Panc1 (cell line): ENCODE measurements around the gene SLIT3. TPM values are rescaled to one million over a fixed set of nuclear protein-coding genes. Genes with fewer than 3 reads are reported as not detected.

Experiments
- ATAC-seq: fragments of 200-7000 bp; cut with Tn5 transposase; 2 replicates; pipeline ENCODE4 v1.9.1; 2020; ENCODE audit warnings: mild to moderate bottlenecking, moderate library complexity
- BruUV-seq: library from RNA; stranded (reverse); fragments of 400-500 nt; replicated peaks from 2 replicates; lab custom pipeline; 2021; lab: Mats Ljungman, UMichigan
- CTCF ChIA-PET: fragments of 300-600 bp; sonication (Branson Sonifier 250); formaldehyde crosslinking; loops from one replicate; lab custom pipeline; 2022; ENCODE audit warnings: antibody characterized with exemption; lab: Charles Lee
- POLR2A ChIA-PET: fragments of 300-600 bp; sonication (Branson Sonifier 250); formaldehyde crosslinking; loops from one replicate; lab custom pipeline; 2022; ENCODE audit warnings: antibody characterized with exemption; lab: Charles Lee
- DNase-seq: peaks from one replicate; pipeline ENCODE4 v3.0.0-alpha.2; 2010; ENCODE audit warnings: low read depth, low spot score
- H3K27ac ChIP-seq: 2 replicates; pipeline ENCODE4 v1.5.1; 2011; ENCODE audit warnings: mild to moderate bottlenecking, low read length, inconsistent platforms
- H3K27me3 ChIP-seq: fragments of 200-500 bp; sonication (Bioruptor generic); 2 replicates; pipeline ENCODE4 v1.6.0; 2014; ENCODE audit warnings: low read length, inconsistent platforms; ENCODE audit not compliant: control insufficient read depth, insufficient read depth
- H3K36me3 ChIP-seq: fragments of 200-500 bp; sonication (Bioruptor generic); 2 replicates; pipeline ENCODE4 v1.5.1; 2014; ENCODE audit warnings: inconsistent platforms, mild to moderate bottlenecking, low read length, moderate library complexity; ENCODE audit not compliant: control insufficient read depth, insufficient read depth
- H3K4me1 ChIP-seq: 2 replicates; pipeline ENCODE4 v1.5.1; 2011; ENCODE audit warnings: inconsistent platforms, mild to moderate bottlenecking, low read length, moderate library complexity; ENCODE audit not compliant: control insufficient read depth, insufficient read depth
- H3K4me3 ChIP-seq, 2 experiments: 2 replicates each; pipeline ENCODE4 v1.5.1; 2011 to 2012; ENCODE audit warnings: low read depth in 2 of 2, low read length in 2 of 2, mild to moderate bottlenecking in 2 of 2, inconsistent platforms in 1 of 2, moderate library complexity in 1 of 2
- H3K9me3 ChIP-seq: fragments of 200-500 bp; sonication (Bioruptor generic); 2 replicates; pipeline ENCODE4 v1.5.1; 2014; ENCODE audit warnings: low read depth, mild to moderate bottlenecking, inconsistent platforms, low read length, moderate library complexity; ENCODE audit not compliant: control insufficient read depth, insufficient read depth
- CTCF ChIP-seq: fragments of 450-650 bp; IDR thresholded peaks from 2 replicates; pipeline ENCODE4 v1.5.1; 2017; ENCODE audit warnings: mild to moderate bottlenecking
- POLR2AphosphoS5 ChIP-seq: IDR thresholded peaks from 2 replicates; pipeline ENCODE4 v1.6.1; 2012; ENCODE audit warnings: mild to moderate bottlenecking, low read depth, low read length, moderate library complexity
- REST ChIP-seq, 2 experiments: IDR thresholded peaks; 2 replicates each; pipeline ENCODE4 v1.6.1; 2011 to 2012; ENCODE audit warnings: low read depth in 2 of 2, control low read depth in 1 of 2, low read length in 1 of 2, mild to moderate bottlenecking in 1 of 2, moderate library complexity in 1 of 2; ENCODE audit not compliant: insufficient read depth in 1 of 2
- SIN3A ChIP-seq: IDR thresholded peaks from 2 replicates; pipeline ENCODE4 v1.6.1; 2012; ENCODE audit warnings: low read depth, mild to moderate bottlenecking, low read length, moderate library complexity, borderline replicate concordance; ENCODE audit not compliant: insufficient read depth
- TCF7L2 ChIP-seq: IDR thresholded peaks from 2 replicates; pipeline ENCODE4 v1.6.1; 2011; ENCODE audit warnings: mild to moderate bottlenecking, low read depth, low read length, inconsistent platforms
- in situ Hi-C: cut with HindIII; loops from 2 replicates; pipeline ENCODE4 v1.10.0; 2016; ENCODE audit warnings: low sequenced_read_pairs, low pct_unique_long_range_greater_than_20kb
- intact Hi-C: fragments of 100-400 bp; cut with micrococcal nuclease; formaldehyde crosslinking; loops from one replicate; pipeline ENCODE4 v1.10.0; 2022; ENCODE audit not compliant: unreplicated experiment
- total RNA-seq: library from RNA; stranded (reverse); gene quantifications from one replicate; pipeline ENCODE4 v1.2.1, GENCODE V29; 2021; ENCODE audit not compliant: unreplicated experiment

Gene SLIT3
- total RNA-seq, 1 experiment from 2014 or later = 26.4 TPM

- no peak overlapping the region for H3K27ac ChIP-seq
- in situ Hi-C loops = no loop called here
- POLR2A ChIA-PET = no interaction called here
Measured at GRCh38 chr5:168893283-168893682, 407.7 kb downstream of the SLIT3 start.

GRCh38 chr5:168892618-168893186 is 408.2 kb downstream of the SLIT3 start:
- ChIA-PET POLR2A (no interaction called here), CTCF (no interaction called here)
- Histone ChIP-seq H3K4me3 (no peak overlapping the region), H3K27ac (no peak overlapping the region), H3K4me1 (no peaks in the 10 kb centered on the region), H3K36me3 (no peaks in the 10 kb centered on the region), H3K27me3 (no peaks in the 10 kb centered on the region), H3K9me3 (no peaks in the 10 kb centered on the region)
- DNase-seq = no peak
- BruUV-seq = no TSS peak
- ATAC-seq = no peak
- TF ChIP-seq SIN3A = no peak
- intact Hi-C loops = no loop called here
- in situ Hi-C loops = no loop called here

More at GRCh38 chr5:168893283-168893682, 407.7 kb downstream of the SLIT3 start:
- H3K9me3 ChIP-seq = no peaks in the 10 kb centered on the region
- intact Hi-C loops = no loop called here
- DNase-seq = no peak
- no peaks in the 10 kb centered on the region for H3K36me3 ChIP-seq
- no peak overlapping the region for H3K4me3 ChIP-seq
- H3K4me1 ChIP-seq = no peaks in the 10 kb centered on the region
- ATAC-seq = no peak
- no peaks in the 10 kb centered on the region; the same call in 1 of the 2 replicates for H3K27me3 ChIP-seq
- CTCF ChIA-PET = no interaction called here
- TF ChIP-seq POLR2AphosphoS5 (no peak), REST (IDR thresholded peaks at IDR 0.05; ENCODE audit: insufficient read depth in 1 of 2, low read depth in 2 of 2, low read length in 1 of 2) (no peak), TCF7L2 (no peak), CTCF (no peak), SIN3A (no peak)
- no TSS peak for BruUV-seq
